Activated naive CD4-positive, alpha-beta T cell treated with anti-CD3 and anti-CD28 coated beads, Interleukin-2, amount 10 ng/mL, durations not matched to agents 7 days and 5 days (primary cell): Measurements from ENCODE around the gene POLDIP3.
"Not testable (repeated sequence)": the region's sequence is repeated elsewhere in the genome, so short reads cannot be mapped to it uniquely, and the experiment has no call there.

Experiments
- CTCF ChIA-PET: fragments of 350-600 bp; sonication (Branson Sonifier 250); formaldehyde crosslinking; loops from one replicate; lab custom pipeline; 2021; ENCODE audit warnings: antibody characterized with exemption; lab: Charles Lee
- DNase-seq: peaks from one replicate; pipeline ENCODE4 v3.0.0-alpha.2; 2020
- H3K27ac Mint-ChIP-seq: one replicate; pipeline ENCODE4 v1.8.0; 2021; ENCODE audit warnings: mild to moderate bottlenecking, moderate library complexity, mixed read lengths
- H3K27me3 Mint-ChIP-seq: one replicate; pipeline ENCODE4 v1.8.0; 2021; ENCODE audit warnings: mild to moderate bottlenecking, mixed read lengths
- H3K36me3 Mint-ChIP-seq: one replicate; pipeline ENCODE4 v1.8.0; 2021; ENCODE audit warnings: mixed read lengths
- H3K4me1 Mint-ChIP-seq: one replicate; pipeline ENCODE4 v1.8.0; 2021; ENCODE audit warnings: mixed read lengths
- H3K4me3 Mint-ChIP-seq: one replicate; pipeline ENCODE4 v1.8.0; 2021; ENCODE audit warnings: mild to moderate bottlenecking, moderate library complexity, mixed read lengths
- H3K9me3 Mint-ChIP-seq: one replicate; pipeline ENCODE4 v1.8.0; 2021; ENCODE audit warnings: mixed read lengths

POLDIP3 gene

GRCh38 chr22:42580040-42580439 lies 34.6 kb downstream of the POLDIP3 start:
- CTCF ChIA-PET, DNase-seq: not testable (repeated sequence)
- H3K4me3 Mint-ChIP-seq: peak overlapping the region; percentile 33

GRCh38 chr22:42577623-42578240 lies 37.0 kb downstream of the POLDIP3 start:
- CTCF ChIA-PET: no interaction called here

More at GRCh38 chr22:42580040-42580439, 34.6 kb downstream of the POLDIP3 start:
- not testable (repeated sequence) for H3K9me3 Mint-ChIP-seq, H3K27ac Mint-ChIP-seq, H3K27me3 Mint-ChIP-seq
- Mint-ChIP-seq H3K36me3 (peaks cover 21% of the 10 kb centered on the region), H3K4me1 (peaks cover 19% of the 10 kb centered on the region)

GRCh38 chr22:42577141-42577540 lies 37.5 kb downstream of the POLDIP3 start:
- Mint-ChIP-seq H3K36me3 (peaks cover 14% of the 10 kb centered on the region), H3K4me1 (peaks cover 12% of the 10 kb centered on the region)
- CTCF ChIA-PET, H3K27me3 Mint-ChIP-seq, DNase-seq, H3K9me3 Mint-ChIP-seq, H3K4me3 Mint-ChIP-seq, H3K27ac Mint-ChIP-seq: not testable (repeated sequence)

More at GRCh38 chr22:42577623-42578240, 37.0 kb downstream of the POLDIP3 start:
- Mint-ChIP-seq H3K4me1 (peaks cover 16% of the 10 kb centered on the region), H3K9me3 (no peaks in the 10 kb centered on the region), H3K27ac (no peak overlapping the region), H3K27me3 (no peaks in the 10 kb centered on the region), H3K4me3 (no peak overlapping the region), H3K36me3 (peaks cover 15% of the 10 kb centered on the region)
- no peak for DNase-seq

- H3K4me1 Mint-ChIP-seq, H3K27ac Mint-ChIP-seq, DNase-seq, CTCF ChIA-PET, H3K27me3 Mint-ChIP-seq, H3K9me3 Mint-ChIP-seq, H3K4me3 Mint-ChIP-seq: not testable (repeated sequence)
- H3K36me3 Mint-ChIP-seq: peaks cover 18% of the 10 kb centered on the region
Measured at GRCh38 chr22:42575996-42576574, 38.6 kb downstream of the POLDIP3 start.

- H3K9me3 Mint-ChIP-seq, H3K4me3 Mint-ChIP-seq, DNase-seq, H3K27me3 Mint-ChIP-seq, H3K4me1 Mint-ChIP-seq, H3K27ac Mint-ChIP-seq, CTCF ChIA-PET: not testable (repeated sequence)
- H3K36me3 Mint-ChIP-seq: peaks cover 22% of the 10 kb centered on the region
Measured at GRCh38 chr22:42574468-42574867, 40.2 kb downstream of the POLDIP3 start.

GRCh38 chr22:42574046-42574445 lies 40.6 kb downstream of the POLDIP3 start:
- H3K36me3 Mint-ChIP-seq: peaks cover 22% of the 10 kb centered on the region
- DNase-seq, H3K27me3 Mint-ChIP-seq, H3K27ac Mint-ChIP-seq, CTCF ChIA-PET, H3K4me1 Mint-ChIP-seq, H3K4me3 Mint-ChIP-seq, H3K9me3 Mint-ChIP-seq: not testable (repeated sequence)

- peaks cover 16% of the 10 kb centered on the region for H3K36me3 Mint-ChIP-seq
- H3K4me3 Mint-ChIP-seq, DNase-seq, H3K4me1 Mint-ChIP-seq, H3K9me3 Mint-ChIP-seq, H3K27me3 Mint-ChIP-seq, CTCF ChIA-PET, H3K27ac Mint-ChIP-seq: not testable (repeated sequence)
Measured at GRCh38 chr22:42571068-42571467, 43.6 kb downstream of the POLDIP3 start.

- H3K27me3 Mint-ChIP-seq, CTCF ChIA-PET, H3K27ac Mint-ChIP-seq, H3K9me3 Mint-ChIP-seq, H3K4me3 Mint-ChIP-seq, H3K4me1 Mint-ChIP-seq, DNase-seq: not testable (repeated sequence)
- peaks cover 16% of the 10 kb centered on the region for H3K36me3 Mint-ChIP-seq
Measured at GRCh38 chr22:42570580-42570979, 44.1 kb downstream of the POLDIP3 start.

GRCh38 chr22:42567950-42568349 lies 46.7 kb downstream of the POLDIP3 start:
- H3K36me3 Mint-ChIP-seq, H3K27ac Mint-ChIP-seq, H3K4me1 Mint-ChIP-seq, H3K9me3 Mint-ChIP-seq, H3K4me3 Mint-ChIP-seq, DNase-seq, H3K27me3 Mint-ChIP-seq: not testable (repeated sequence)
- CTCF ChIA-PET: interaction anchor here (0.6 to 1.9 kb wide), 2 partner anchors 8 to 13 kb away, joined by 3 to 4 read pairs; no protein-coding TSS in a partner anchor

GRCh38 chr22:42565956-42566355 lies 48.7 kb downstream of the POLDIP3 start:
- Mint-ChIP-seq H3K9me3 (no peaks in the 10 kb centered on the region), H3K4me3 (no peak overlapping the region), H3K27me3 (no peaks in the 10 kb centered on the region), H3K27ac (no peak overlapping the region), H3K36me3 (peaks cover 4% of the 10 kb centered on the region), H3K4me1 (no peaks in the 10 kb centered on the region)
- CTCF ChIA-PET: no interaction called here
- DNase-seq: no peak

- H3K27ac Mint-ChIP-seq: no peak overlapping the region
- CTCF ChIA-PET: no interaction called here
- H3K36me3 Mint-ChIP-seq: no peaks in the 10 kb centered on the region
- DNase-seq: no peak
- H3K4me3 Mint-ChIP-seq: no peak overlapping the region
- no peaks in the 10 kb centered on the region for H3K27me3 Mint-ChIP-seq
- no peaks in the 10 kb centered on the region for H3K4me1 Mint-ChIP-seq
- H3K9me3 Mint-ChIP-seq: no peaks in the 10 kb centered on the region
Measured at GRCh38 chr22:42564699-42565098, 50.0 kb downstream of the POLDIP3 start.

- DNase-seq, CTCF ChIA-PET, H3K27me3 Mint-ChIP-seq, H3K4me3 Mint-ChIP-seq, H3K4me1 Mint-ChIP-seq, H3K27ac Mint-ChIP-seq, H3K36me3 Mint-ChIP-seq, H3K9me3 Mint-ChIP-seq: not testable (repeated sequence)
Measured at GRCh38 chr22:42563943-42564342, 50.7 kb downstream of the POLDIP3 start.

- Mint-ChIP-seq H3K27ac (no peak overlapping the region), H3K36me3 (no peaks in the 10 kb centered on the region), H3K4me1 (no peaks in the 10 kb centered on the region), H3K9me3 (no peaks in the 10 kb centered on the region), H3K27me3 (no peaks in the 10 kb centered on the region), H3K4me3 (no peak overlapping the region)
- no peak for DNase-seq
- CTCF ChIA-PET: no interaction called here
Measured at GRCh38 chr22:42562684-42563083, 52.0 kb downstream of the POLDIP3 start.

- Mint-ChIP-seq H3K36me3 (no peaks in the 10 kb centered on the region), H3K27ac (no peak overlapping the region)
- DNase-seq: no peak
Measured at GRCh38 chr22:42562279-42562678, 52.4 kb downstream of the POLDIP3 start.

GRCh38 chr22:42561856-42562255 lies 52.8 kb downstream of the POLDIP3 start:
- no peaks in the 10 kb centered on the region for H3K9me3 Mint-ChIP-seq
- H3K4me1 Mint-ChIP-seq: no peaks in the 10 kb centered on the region
- no peak overlapping the region for H3K4me3 Mint-ChIP-seq
- DNase-seq: no peak
- CTCF ChIA-PET: no interaction called here
- no peak overlapping the region for H3K27ac Mint-ChIP-seq
- H3K27me3 Mint-ChIP-seq: no peaks in the 10 kb centered on the region
- no peaks in the 10 kb centered on the region for H3K36me3 Mint-ChIP-seq

More at GRCh38 chr22:42562279-42562678, 52.4 kb downstream of the POLDIP3 start:
- H3K27me3 Mint-ChIP-seq: no peaks in the 10 kb centered on the region
- CTCF ChIA-PET: no interaction called here
- no peak overlapping the region for H3K4me3 Mint-ChIP-seq
- H3K9me3 Mint-ChIP-seq: no peaks in the 10 kb centered on the region
- no peaks in the 10 kb centered on the region for H3K4me1 Mint-ChIP-seq
